RPMI7951 (cell line): ENCODE data around the gene SLC4A2. TPM values are rescaled to one million over a fixed set of nuclear protein-coding genes. Genes with fewer than 3 reads are reported as not detected.

ENCODE experiments used
- total RNA-seq: library from RNA; depleted of rRNA; stranded (reverse); fragments of >200 nt; shearing (Covaris generic); gene quantifications from 2 replicates; pipeline ENCODE4 v1.2.3, GENCODE V29; 2014; rRNA removed

The SLC4A2 gene
- total RNA-seq, 1 experiment from 2014 or later = 64.9 TPM

Other genes starting within 250 kb of the SLC4A2 start
- not detected in 2 replicates for gene AOC1, start 207.1 kb upstream of the SLC4A2 start, total RNA-seq
- gene KCNH2, start 81.3 kb upstream of the SLC4A2 start, total RNA-seq = not detected in 2 replicates
- 0.12 and 0.39 TPM in 2 replicates for gene NOS3, start 68.6 kb upstream of the SLC4A2 start, total RNA-seq
- gene ATG9B, start 35.1 kb upstream of the SLC4A2 start, total RNA-seq = 0.24 TPM in 1 of 2 replicates, not detected in the other
- 26.9 and 27.8 TPM in 2 replicates for gene ABCB8, start 31.1 kb upstream of the SLC4A2 start, total RNA-seq
- gene ASIC3, start 11.1 kb upstream of the SLC4A2 start, total RNA-seq = 0.10 and 1.3 TPM in 2 replicates
- 41.3 and 57.0 TPM in 2 replicates for gene CDK5, start 1.7 kb upstream of the SLC4A2 start, total RNA-seq
- gene FASTK, start 21.2 kb downstream of the SLC4A2 start, total RNA-seq = 61.3 and 66.5 TPM in 2 replicates
- 31.8 and 36.6 TPM in 2 replicates for gene TMUB1, start 23.9 kb downstream of the SLC4A2 start, total RNA-seq
- gene AGAP3, start 26.9 kb downstream of the SLC4A2 start, total RNA-seq = 26.5 and 32.7 TPM in 2 replicates
- not detected in 2 replicates for gene GBX1, start 108.1 kb downstream of the SLC4A2 start, total RNA-seq
- not detected in 2 replicates for gene ASB10, start 127.7 kb downstream of the SLC4A2 start, total RNA-seq
- not detected in 2 replicates for gene H2BK1, start 150.9 kb downstream of the SLC4A2 start, total RNA-seq
- 56.8 and 60.4 TPM in 2 replicates for gene ABCF2, start 167.6 kb downstream of the SLC4A2 start, total RNA-seq
- 28.0 and 32.0 TPM in 2 replicates for gene CHPF2, start 172.9 kb downstream of the SLC4A2 start, total RNA-seq
- gene SMARCD3, start 189.1 kb downstream of the SLC4A2 start, total RNA-seq = 12.6 and 13.2 TPM in 2 replicates